SK-N-MC (cell line): Measurements from ENCODE around the gene PZP.
"Not testable (repeated sequence)": the region's sequence is repeated elsewhere in the genome, so short reads cannot be mapped to it uniquely, and the experiment has no call there.

Source experiments
- DNase-seq: peaks from one replicate; pipeline ENCODE4 v3.0.0-alpha.2; 2011; ENCODE audit warnings: low read depth, low spot score
- H3K27ac ChIP-seq: fragments of 200-600 bp; sonication (generic); 2 replicates; pipeline ENCODE4 v1.5.1; 2016; ENCODE audit warnings: mixed run types
- H3K36me3 ChIP-seq: fragments of 200-600 bp; sonication (generic); 2 replicates; pipeline ENCODE4 v1.6.1; 2017; ENCODE audit warnings: antibody characterized with exemption, low read length, mixed read lengths; ENCODE audit not compliant: insufficient read depth
- H3K4me3 ChIP-seq: fragments of 200-600 bp; sonication (generic); 2 replicates; pipeline ENCODE4 v1.5.1; 2016
- H3K9ac ChIP-seq: fragments of 200-600 bp; sonication (generic); 2 replicates; pipeline ENCODE4 v1.8.0; 2017; ENCODE audit warnings: mixed run types, mixed read lengths; ENCODE audit not compliant: insufficient read length
- H3K9me3 ChIP-seq: fragments of 200-600 bp; sonication (generic); 2 replicates; pipeline ENCODE4 v1.6.1; 2017; ENCODE audit warnings: low read depth, mild to moderate bottlenecking, antibody characterized with exemption, low read length, moderate library complexity, mixed read lengths
- EZH2 ChIP-seq: fragments of 200-600 bp; sonication (generic); IDR thresholded peaks from one replicate; pipeline ENCODE4 v1.6.1; 2017; ENCODE audit warnings: antibody characterized with exemption
- FOXP2 ChIP-seq: optimal IDR thresholded peaks from 2 replicates; pipeline ENCODE3; 2011; ENCODE audit warnings: mild to moderate bottlenecking, moderate library complexity; ENCODE audit not compliant: insufficient read depth; ENCODE audit errors: extremely low read length, control extremely low read depth
- POLR2AphosphoS5 ChIP-seq: IDR thresholded peaks from 2 replicates; pipeline ENCODE4 v1.6.1; 2012; ENCODE audit warnings: mild to moderate bottlenecking, low read depth, low read length, borderline replicate concordance

The PZP gene

GRCh38 chr12:9214534-9214933 is 6.3 kb upstream of the PZP start:
- Histone ChIP-seq H3K9ac (no peak overlapping the region), H3K27ac (no peak overlapping the region), H3K36me3 (no peaks in the 10 kb centered on the region), H3K9me3 (no peaks in the 10 kb centered on the region), H3K4me3 (no peak overlapping the region)
- TF ChIP-seq EZH2 (no peak), POLR2AphosphoS5 (no peak), FOXP2 (no peak)
- no peak for DNase-seq

- no peaks in the 10 kb centered on the region for H3K36me3 ChIP-seq
- H3K27ac ChIP-seq = no peak overlapping the region
- no peak for DNase-seq
- TF ChIP-seq FOXP2 = no peak
- TF ChIP-seq POLR2AphosphoS5 = no peak
- TF ChIP-seq EZH2 = no peak
- H3K4me3 ChIP-seq = no peak overlapping the region
- H3K9me3 ChIP-seq = no peaks in the 10 kb centered on the region
- no peak overlapping the region for H3K9ac ChIP-seq
Observed at GRCh38 chr12:9211687-9212086, 3.5 kb upstream of the PZP start.

GRCh38 chr12:9204380-9204779 is 3.8 kb downstream of the PZP start:
- Histone ChIP-seq H3K9me3 (no peaks in the 10 kb centered on the region), H3K9ac (no peak overlapping the region), H3K36me3 (no peaks in the 10 kb centered on the region), H3K4me3 (no peak overlapping the region), H3K27ac (no peak overlapping the region)
- DNase-seq = no peak
- TF ChIP-seq POLR2AphosphoS5 (no peak), EZH2 (no peak), FOXP2 (no peak)

GRCh38 chr12:9198012-9198411 is 10.2 kb downstream of the PZP start:
- DNase-seq = no peak
- H3K36me3 ChIP-seq = no peaks in the 10 kb centered on the region
- H3K27ac ChIP-seq = no peak overlapping the region
- H3K4me3 ChIP-seq = no peak overlapping the region
- no peaks in the 10 kb centered on the region for H3K9me3 ChIP-seq
- no peak overlapping the region for H3K9ac ChIP-seq
- TF ChIP-seq FOXP2 = no peak
- no peak for TF ChIP-seq EZH2
- TF ChIP-seq POLR2AphosphoS5 = no peak

- H3K9me3 ChIP-seq = no peaks in the 10 kb centered on the region
- H3K4me3 ChIP-seq = no peak overlapping the region
- no peak overlapping the region for H3K27ac ChIP-seq
- DNase-seq = no peak
- no peak overlapping the region for H3K9ac ChIP-seq
- TF ChIP-seq POLR2AphosphoS5 (no peak), EZH2 (no peak), FOXP2 (no peak)
- no peaks in the 10 kb centered on the region for H3K36me3 ChIP-seq
Observed at GRCh38 chr12:9184276-9184675, 23.9 kb downstream of the PZP start.

GRCh38 chr12:9180810-9181209 is 27.4 kb downstream of the PZP start:
- Histone ChIP-seq H3K9ac (no peak overlapping the region), H3K27ac (no peak overlapping the region), H3K9me3 (no peaks in the 10 kb centered on the region), H3K36me3 (no peaks in the 10 kb centered on the region), H3K4me3 (no peak overlapping the region)
- TF ChIP-seq FOXP2 (no peak), POLR2AphosphoS5 (no peak), EZH2 (no peak)
- no peak for DNase-seq

GRCh38 chr12:9179781-9180180 is 28.4 kb downstream of the PZP start:
- DNase-seq = no peak
- Histone ChIP-seq H3K9me3 (no peaks in the 10 kb centered on the region), H3K27ac (no peak overlapping the region), H3K36me3 (no peaks in the 10 kb centered on the region), H3K4me3 (no peak overlapping the region), H3K9ac (no peak overlapping the region)
- no peak for TF ChIP-seq FOXP2
- no peak for TF ChIP-seq POLR2AphosphoS5
- TF ChIP-seq EZH2 = no peak

- H3K4me3 ChIP-seq = no peak overlapping the region
- no peak for TF ChIP-seq FOXP2
- TF ChIP-seq POLR2AphosphoS5 = no peak
- no peak for TF ChIP-seq EZH2
- DNase-seq = no peak
Observed at GRCh38 chr12:9169979-9170634, 38.1 kb downstream of the PZP start.

GRCh38 chr12:9167345-9167744 is 40.9 kb downstream of the PZP start:
- H3K9ac ChIP-seq, H3K36me3 ChIP-seq, H3K4me3 ChIP-seq, DNase-seq, H3K9me3 ChIP-seq, H3K27ac ChIP-seq: not testable (repeated sequence)

More at GRCh38 chr12:9169979-9170634, 38.1 kb downstream of the PZP start:
- Histone ChIP-seq H3K9me3 (no peaks in the 10 kb centered on the region), H3K27ac (no peak overlapping the region), H3K36me3 (no peaks in the 10 kb centered on the region), H3K9ac (no peak overlapping the region)
